BLaER1 (cell line): ENCODE results near the gene TSPAN9.

Source experiments
- H3K27ac ChIP-seq: shearing (Covaris generic); formaldehyde crosslinking; 2 replicates; pipeline ENCODE4 v1.8.1; 2022
- H3K27me3 ChIP-seq: shearing (Covaris generic); formaldehyde crosslinking; 2 replicates; pipeline ENCODE4 v1.8.1; 2022
- H3K36me3 ChIP-seq: shearing (Covaris generic); formaldehyde crosslinking; 2 replicates; pipeline ENCODE4 v1.8.1; 2022
- H3K4me1 ChIP-seq: shearing (Covaris generic); formaldehyde crosslinking; 2 replicates; pipeline ENCODE4 v1.8.1; 2022
- H3K4me2 ChIP-seq: shearing (Covaris generic); formaldehyde crosslinking; 2 replicates; pipeline ENCODE4 v1.8.1; 2022
- H3K4me3 ChIP-seq: shearing (Covaris generic); formaldehyde crosslinking; 2 replicates; pipeline ENCODE4 v1.8.1; 2022
- H3K9ac ChIP-seq: shearing (Covaris generic); formaldehyde crosslinking; 2 replicates; pipeline ENCODE4 v1.8.1; 2022
- H3K9me3 ChIP-seq: shearing (Covaris generic); formaldehyde crosslinking; 2 replicates; pipeline ENCODE4 v1.8.1; 2022
- H4K20me1 ChIP-seq: shearing (Covaris generic); formaldehyde crosslinking; 2 replicates; pipeline ENCODE4 v1.8.1; 2022
- Cebpa-rat ChIP-seq: shearing (Covaris generic); IDR thresholded peaks from 2 replicates; pipeline ENCODE4 v1.8.1; 2022

Gene TSPAN9

DNA sequence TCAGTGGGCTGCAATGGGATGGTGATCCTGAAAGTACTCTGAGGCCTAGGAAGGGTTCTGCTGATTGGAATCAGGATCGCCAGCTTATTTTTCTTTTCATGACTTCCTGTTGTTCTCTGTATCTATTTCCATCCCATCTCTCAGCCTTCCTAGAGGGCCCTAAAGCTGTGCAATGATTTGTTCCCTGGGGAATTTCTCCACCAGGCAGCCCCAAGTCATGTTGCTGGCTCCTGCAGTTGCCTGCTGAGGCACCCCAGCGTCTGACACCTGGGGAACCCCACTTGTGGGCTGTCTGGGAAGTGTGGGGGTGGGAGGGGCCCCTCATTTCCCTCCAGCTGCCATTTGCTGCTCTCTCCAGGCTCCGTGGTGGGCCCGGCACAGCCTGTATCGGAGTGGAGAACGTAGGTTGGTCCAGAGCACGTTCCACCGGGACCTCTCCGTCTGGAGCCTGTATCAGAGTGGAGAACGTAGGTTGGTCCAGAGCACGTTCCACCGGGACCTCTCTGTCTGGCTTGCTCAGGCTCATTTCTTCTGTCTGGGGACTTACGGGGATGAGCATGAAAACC is 138.3 kb downstream of the TSPAN9 start:
- Histone ChIP-seq H3K27me3 (no peaks in the 10 kb centered on the region), H3K4me1 (peaks cover 81% of the 10 kb centered on the region), H3K4me2 (peak overlapping the region; percentile 97), H4K20me1 (no peaks in the 10 kb centered on the region), H3K4me3 (0 out of 2 replicates have a peak overlapping the region, but pooled peaks have one; percentile 35), H3K27ac (peak overlapping the region; percentile 78), H3K9me3 (no peaks in the 10 kb centered on the region), H3K36me3 (no peaks in the 10 kb centered on the region), H3K9ac (peak overlapping the region; percentile 66)
- TF ChIP-seq Cebpa-rat = no peak

DNA sequence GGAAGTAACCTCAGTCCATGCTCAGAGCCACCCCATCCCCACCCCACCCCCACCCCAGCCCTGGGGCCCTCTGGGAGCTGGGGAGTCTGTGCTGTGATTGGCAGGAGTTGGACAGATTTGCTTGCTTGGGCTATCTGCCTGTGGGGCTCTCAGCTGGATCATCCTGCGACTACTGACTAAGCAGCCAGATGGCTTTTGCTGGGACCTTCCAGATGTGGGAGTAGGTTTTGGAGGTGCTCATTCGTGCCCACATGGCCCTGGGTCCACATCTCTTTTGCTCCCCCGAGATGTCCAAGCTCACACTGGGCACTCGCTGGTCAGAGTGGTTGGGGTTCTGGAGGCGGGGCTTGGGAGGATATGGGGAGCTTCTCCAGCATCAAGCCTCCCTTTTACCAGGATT is 138.9 kb downstream of the TSPAN9 start:
- H3K4me2 ChIP-seq = peak overlapping the region; percentile 97
- H3K36me3 ChIP-seq = no peaks in the 10 kb centered on the region
- peak overlapping the region; percentile 95 for H3K27ac ChIP-seq
- H3K9ac ChIP-seq = peak overlapping the region; percentile 83; the same call in 1 of the 2 replicates
- H3K4me3 ChIP-seq = no peak overlapping the region
- H3K4me1 ChIP-seq = peaks cover 87% of the 10 kb centered on the region
- no peaks in the 10 kb centered on the region for H3K27me3 ChIP-seq
- no peaks in the 10 kb centered on the region for H3K9me3 ChIP-seq
- TF ChIP-seq Cebpa-rat = no peak
- no peaks in the 10 kb centered on the region for H4K20me1 ChIP-seq

DNA sequence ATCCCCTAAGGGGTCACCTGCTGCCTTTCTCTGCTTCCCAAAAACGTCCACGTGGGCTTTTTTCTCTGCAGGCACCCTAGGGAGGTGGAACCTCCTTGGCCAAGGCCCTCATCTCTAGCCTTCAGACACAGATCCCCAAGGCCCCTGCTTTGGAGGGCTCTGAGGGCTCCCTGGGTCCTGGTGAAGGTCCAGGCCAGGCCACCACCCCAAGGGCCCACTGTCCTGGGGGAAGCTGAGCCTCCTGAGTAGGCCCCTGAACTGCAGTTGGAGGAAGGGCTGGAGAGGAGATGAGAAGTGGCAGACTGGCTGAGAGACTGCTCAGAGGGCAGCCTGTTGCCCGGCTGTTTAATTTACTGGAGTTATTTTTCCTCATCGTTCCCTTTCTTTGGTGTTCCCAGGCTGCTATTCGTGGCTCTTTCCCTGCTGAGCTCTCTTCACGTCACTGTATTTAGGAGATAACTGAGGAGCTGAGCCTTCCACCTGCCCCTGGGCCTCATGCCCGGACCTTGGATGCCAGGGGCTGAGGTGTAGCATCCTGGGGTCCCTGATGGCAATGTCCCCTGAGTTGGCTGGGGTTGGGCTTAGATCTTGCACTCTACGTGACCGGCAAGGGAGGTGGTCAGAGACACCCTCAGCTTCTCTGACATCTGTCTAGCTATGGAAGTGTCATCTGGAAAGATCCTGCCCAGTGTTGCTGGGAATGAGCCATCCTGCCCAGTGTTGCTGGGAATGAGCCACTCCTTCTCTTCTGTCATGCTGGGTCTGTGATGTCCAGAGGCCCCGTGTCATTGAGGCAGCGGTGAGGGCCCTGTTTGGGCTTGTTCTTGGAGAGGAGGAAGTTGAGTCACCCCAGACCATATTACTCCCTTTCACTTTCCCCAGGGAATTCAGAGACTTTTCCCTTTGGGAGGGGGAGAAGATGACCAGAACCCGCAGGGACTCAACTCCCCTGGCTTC is 139.8 kb downstream of the TSPAN9 start:
- Histone ChIP-seq H4K20me1 (no peaks in the 10 kb centered on the region), H3K9me3 (no peaks in the 10 kb centered on the region), H3K36me3 (no peaks in the 10 kb centered on the region), H3K4me3 (no peak overlapping the region), H3K9ac (peak overlapping the region; percentile 83), H3K27ac (peak overlapping the region; percentile 95), H3K27me3 (no peaks in the 10 kb centered on the region), H3K4me1 (peaks cover 96% of the 10 kb centered on the region), H3K4me2 (peak overlapping the region; percentile 97)
- no peak for TF ChIP-seq Cebpa-rat

DNA sequence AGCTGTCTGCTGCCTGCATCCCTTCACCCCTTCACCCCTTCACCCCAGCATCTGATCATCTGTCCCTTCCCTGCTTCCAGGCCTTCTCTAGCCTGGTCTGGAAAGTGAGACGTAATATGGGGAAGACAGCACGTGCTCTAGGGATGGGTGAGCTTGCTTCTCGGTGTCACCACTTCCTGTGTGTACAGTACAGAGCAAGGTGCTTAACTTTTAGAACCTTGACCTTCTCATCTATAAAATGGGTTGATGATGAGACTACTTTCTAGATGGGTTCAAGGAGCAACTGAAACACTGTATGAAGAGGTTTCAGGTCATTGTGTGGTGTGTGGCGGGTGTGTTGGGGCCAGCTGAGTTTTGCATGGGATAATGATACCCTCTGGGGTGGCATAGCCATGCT is 140.5 kb downstream of the TSPAN9 start:
- no peaks in the 10 kb centered on the region for H3K9me3 ChIP-seq
- peak overlapping the region; percentile 83 for H3K9ac ChIP-seq
- peaks cover 100% of the 10 kb centered on the region for H3K4me1 ChIP-seq
- no peaks in the 10 kb centered on the region for H3K27me3 ChIP-seq
- peak overlapping the region; percentile 95 for H3K27ac ChIP-seq
- no peak for TF ChIP-seq Cebpa-rat
- peak overlapping the region; percentile 60; the same call in 1 of the 2 replicates for H3K4me3 ChIP-seq
- peak overlapping the region; percentile 97 for H3K4me2 ChIP-seq
- H4K20me1 ChIP-seq = no peaks in the 10 kb centered on the region
- H3K36me3 ChIP-seq = no peaks in the 10 kb centered on the region

DNA sequence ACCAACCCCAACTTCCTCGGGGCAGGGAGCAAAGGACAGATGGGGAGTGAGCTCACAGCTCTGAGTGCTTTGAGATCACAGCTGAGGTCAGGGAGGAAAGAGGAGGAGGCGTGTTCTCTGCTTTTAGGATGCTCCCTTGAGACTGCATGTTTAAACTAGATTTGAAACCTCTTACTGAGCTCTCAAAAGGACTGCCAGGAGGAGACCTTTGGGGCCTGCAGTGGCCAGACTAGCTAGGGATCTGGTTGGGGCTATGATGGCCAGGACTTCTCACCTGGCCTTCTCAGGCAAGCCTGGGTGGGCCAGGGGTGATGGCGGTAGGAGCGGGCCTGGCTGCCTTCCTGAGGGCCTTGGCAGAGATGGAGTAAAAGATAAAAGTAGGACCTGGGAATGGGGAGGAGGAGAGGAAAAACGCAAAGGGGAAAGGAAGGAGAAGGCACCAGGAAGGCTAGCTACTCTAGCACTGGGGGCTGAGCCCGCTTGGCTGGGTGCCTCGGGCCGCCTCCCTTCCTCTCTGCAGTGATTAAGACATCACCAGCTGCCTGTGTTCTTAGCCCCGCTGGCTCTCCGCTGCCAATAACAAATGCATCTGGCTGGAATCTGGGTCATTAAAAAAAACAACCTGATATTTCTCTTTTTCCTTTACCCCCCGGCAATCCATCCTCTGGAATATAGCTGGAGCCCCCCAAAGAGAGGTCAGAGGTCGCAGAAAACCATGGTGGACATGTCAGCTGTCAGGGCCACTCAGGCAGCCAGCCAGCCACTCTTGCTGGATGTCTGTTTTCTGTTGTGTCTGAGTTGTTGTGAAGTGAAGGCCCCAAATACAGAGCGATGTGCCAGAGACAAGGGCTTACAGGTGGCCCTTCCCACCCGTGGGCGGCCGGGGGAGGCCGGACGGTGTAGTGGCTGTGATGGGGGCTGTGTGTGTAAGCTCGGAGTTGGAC is 141.3 kb downstream of the TSPAN9 start:
- H3K9ac ChIP-seq = peak overlapping the region; percentile 83
- no peaks in the 10 kb centered on the region for H3K27me3 ChIP-seq
- H3K4me2 ChIP-seq = peak overlapping the region; percentile 97
- H4K20me1 ChIP-seq = no peaks in the 10 kb centered on the region
- H3K27ac ChIP-seq = peak overlapping the region; percentile 95
- no peaks in the 10 kb centered on the region for H3K9me3 ChIP-seq
- TF ChIP-seq Cebpa-rat = peak; percentile 89
- H3K36me3 ChIP-seq = no peaks in the 10 kb centered on the region
- H3K4me3 ChIP-seq = peak overlapping the region; percentile 60
- peaks cover 100% of the 10 kb centered on the region for H3K4me1 ChIP-seq

DNA sequence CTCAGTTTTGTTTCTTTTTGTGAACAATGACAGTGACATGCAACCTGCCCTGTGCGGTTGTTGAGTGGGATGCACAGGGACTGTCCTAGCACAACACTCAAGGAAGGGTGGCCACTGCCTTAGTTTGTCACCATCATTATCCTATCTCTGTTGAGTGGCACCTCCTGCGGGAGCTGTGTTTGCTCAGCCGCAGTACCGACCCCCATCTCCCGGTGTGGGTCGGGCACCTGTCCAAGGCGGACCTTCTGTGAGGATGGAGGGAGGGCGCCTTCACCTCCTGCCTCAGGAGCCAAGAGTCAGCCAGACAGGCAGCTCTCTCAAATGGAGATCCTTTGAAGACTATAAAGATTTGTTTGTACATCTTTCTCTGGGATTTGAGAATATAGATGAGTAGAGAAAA is 142.1 kb downstream of the TSPAN9 start:
- H3K27me3 ChIP-seq = no peaks in the 10 kb centered on the region
- no peaks in the 10 kb centered on the region for H3K9me3 ChIP-seq
- peaks cover 100% of the 10 kb centered on the region for H3K4me1 ChIP-seq
- H3K4me2 ChIP-seq = peak overlapping the region; percentile 97
- TF ChIP-seq Cebpa-rat = no peak
- H3K4me3 ChIP-seq = peak overlapping the region; percentile 60; the same call in 1 of the 2 replicates
- no peaks in the 10 kb centered on the region for H3K36me3 ChIP-seq
- no peaks in the 10 kb centered on the region for H4K20me1 ChIP-seq
- peak overlapping the region; percentile 95 for H3K27ac ChIP-seq
- H3K9ac ChIP-seq = peak overlapping the region; percentile 83

DNA sequence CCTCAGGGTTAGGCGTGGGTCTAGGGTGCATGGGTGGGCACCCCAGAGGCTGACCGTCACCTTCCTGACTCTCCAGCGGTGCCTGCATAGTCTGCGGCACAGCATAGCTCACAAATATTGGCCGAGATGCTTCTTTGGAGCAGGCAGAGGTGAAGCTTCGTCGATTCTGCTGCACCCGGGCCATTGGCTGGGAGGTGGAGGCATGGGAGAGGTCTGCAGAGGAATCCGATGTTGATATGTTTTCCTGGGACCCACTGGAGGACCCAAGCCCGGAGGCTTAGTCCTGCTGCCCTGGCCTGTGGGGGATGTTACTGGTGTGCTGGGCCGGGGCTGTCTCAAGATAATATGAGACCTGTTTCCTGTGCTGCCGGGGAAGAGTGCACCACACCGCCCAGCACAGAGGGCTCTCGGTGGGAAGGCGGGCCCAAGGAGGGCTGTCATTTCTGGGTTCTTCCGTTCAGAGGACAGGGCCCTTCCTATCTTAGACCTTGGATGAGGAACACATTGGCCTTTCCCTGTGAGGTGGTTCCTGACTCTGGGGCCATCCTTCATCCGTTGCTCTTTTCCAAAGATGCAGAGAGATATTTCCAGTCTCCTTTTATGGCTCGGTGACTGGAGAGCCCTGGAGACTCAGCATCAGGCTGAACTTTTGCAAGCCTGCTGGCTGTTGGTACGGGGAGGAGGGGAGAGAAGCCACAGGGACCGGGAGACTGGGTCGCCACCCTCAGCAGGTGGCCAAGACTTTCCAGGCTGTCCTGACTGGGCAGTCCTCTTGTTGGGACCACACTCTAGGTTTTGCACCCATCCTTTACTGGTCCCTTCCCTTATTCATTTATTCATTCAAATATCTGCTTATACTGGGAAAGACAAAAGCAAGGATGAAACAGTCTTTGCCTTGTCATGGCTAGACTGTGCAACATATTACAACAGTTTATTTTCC is 143.5 kb downstream of the TSPAN9 start:
- H4K20me1 ChIP-seq = no peaks in the 10 kb centered on the region

DNA sequence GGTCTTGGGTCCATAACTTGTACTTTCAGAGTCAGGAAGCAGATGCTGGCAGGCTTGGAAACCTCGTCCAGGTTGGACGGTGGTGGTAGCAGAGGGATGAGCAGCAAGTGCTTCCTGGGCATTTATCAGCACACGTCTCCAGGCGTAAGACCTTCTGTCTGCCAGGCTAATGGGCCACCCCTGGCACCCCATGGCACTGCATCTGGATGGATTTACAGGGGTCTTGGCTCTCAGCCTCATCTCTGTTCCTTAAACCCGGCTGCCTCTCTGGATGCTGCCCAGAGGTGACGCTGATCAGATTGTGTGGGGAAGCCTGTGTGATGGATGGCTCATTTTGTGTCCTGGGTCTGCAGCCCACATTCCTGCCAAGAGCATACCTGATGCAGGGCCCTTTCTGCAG is 145.1 kb downstream of the TSPAN9 start:
- peak overlapping the region; percentile 97 for H3K4me2 ChIP-seq
- H3K27ac ChIP-seq = peak overlapping the region; percentile 95
- no peaks in the 10 kb centered on the region for H3K27me3 ChIP-seq
- H3K36me3 ChIP-seq = no peaks in the 10 kb centered on the region
- H3K4me3 ChIP-seq = no peak overlapping the region
- 0 out of 2 replicates have a peak overlapping the region, but pooled peaks have one; percentile 1 for H3K9ac ChIP-seq
- peaks cover 100% of the 10 kb centered on the region for H3K4me1 ChIP-seq
- no peaks in the 10 kb centered on the region for H4K20me1 ChIP-seq
- no peaks in the 10 kb centered on the region for H3K9me3 ChIP-seq
- no peak for TF ChIP-seq Cebpa-rat

More for the DNA sequence above, 143.5 kb downstream of the TSPAN9 start:
- TF ChIP-seq Cebpa-rat = no peak
- peak overlapping the region; percentile 95 for H3K27ac ChIP-seq
- peak overlapping the region; percentile 45 for H3K4me3 ChIP-seq
- H3K4me1 ChIP-seq = peaks cover 100% of the 10 kb centered on the region
- no peaks in the 10 kb centered on the region for H3K9me3 ChIP-seq
- no peaks in the 10 kb centered on the region for H3K36me3 ChIP-seq
- H3K4me2 ChIP-seq = peak overlapping the region; percentile 97
- no peaks in the 10 kb centered on the region for H3K27me3 ChIP-seq
- peak overlapping the region; percentile 83 for H3K9ac ChIP-seq
